CD4-positive, alpha-beta T cell (primary cell): ENCODE measurements around the gene CDHR3. TPM values are rescaled to one million over a fixed set of nuclear protein-coding genes. Genes with fewer than 3 reads are reported as not detected.

ENCODE experiments used
- ATAC-seq: fragments of 200-7000 bp; cut with Tn5 transposase; one replicate; pipeline ENCODE4 v1.10.0; 2022; ENCODE audit warnings: mild to moderate bottlenecking; ENCODE audit not compliant: poor library complexity
- CTCF ChIA-PET: fragments of 350-600 bp; sonication (Branson Sonifier 250); formaldehyde crosslinking; loops from one replicate; lab custom pipeline; 2021; ENCODE audit warnings: antibody characterized with exemption, inconsistent platforms; lab: Charles Lee
- POLR2A ChIA-PET: fragments of 350-600 bp; sonication (Branson Sonifier 250); formaldehyde crosslinking; loops from one replicate; lab custom pipeline; 2021; ENCODE audit warnings: antibody characterized with exemption, inconsistent platforms; lab: Charles Lee
- DNase-seq, 14 experiments: peaks; one replicate each; pipeline ENCODE4 v3.0.0-alpha.2; 2013 to 2020; ENCODE audit warnings: mixed read lengths in 2 of 14
- H3K27ac ChIP-seq, 2 donors: one replicate each; pipeline versions ENCODE4 v1.5.1 to v1.7.0; 2013; ENCODE audit warnings: low read length in 2 of 2, low read depth in 1 of 2, mild to moderate bottlenecking in 1 of 2
- H3K27me3 ChIP-seq, 2 experiments: 1 replicate in 1 of 2; 2 replicates in 1 of 2; pipeline versions ENCODE4 v1.6.1 to v1.7.0; 2013; ENCODE audit warnings: low read length in 2 of 2, control low read depth in 1 of 2, mild to moderate bottlenecking in 1 of 2, moderate library complexity in 1 of 2; ENCODE audit not compliant: insufficient read depth in 2 of 2, control insufficient read depth in 1 of 2
- H3K36me3 ChIP-seq: one replicate; pipeline ENCODE4 v1.6.1; 2013; ENCODE audit warnings: low read length, control low read depth; ENCODE audit not compliant: insufficient read depth
- H3K4me1 ChIP-seq: one replicate; pipeline ENCODE4 v1.6.1; 2013; ENCODE audit warnings: low read length, control low read depth; ENCODE audit not compliant: insufficient read depth
- H3K4me3 ChIP-seq: one replicate; pipeline ENCODE4 v1.5.1; 2013; ENCODE audit warnings: mild to moderate bottlenecking, low read length, moderate library complexity
- H3K9me3 ChIP-seq, 2 experiments: 1 replicate in 1 of 2; 2 replicates in 1 of 2; pipeline versions ENCODE4 v1.6.1 to v1.7.0; 2013; ENCODE audit warnings: low read length in 2 of 2, mild to moderate bottlenecking in 2 of 2, control low read depth in 1 of 2, moderate library complexity in 1 of 2; ENCODE audit not compliant: control insufficient read depth in 1 of 2, insufficient read depth in 1 of 2
- H3K27ac Mint-ChIP-seq: one replicate; pipeline ENCODE4 v1.8.0; 2020; ENCODE audit warnings: mixed read lengths
- H3K27me3 Mint-ChIP-seq: one replicate; pipeline ENCODE4 v1.8.0; 2021; ENCODE audit warnings: mixed read lengths
- H3K36me3 Mint-ChIP-seq: one replicate; pipeline ENCODE4 v1.8.0; 2021; ENCODE audit warnings: low read depth, mixed read lengths
- H3K4me1 Mint-ChIP-seq: one replicate; pipeline ENCODE4 v1.8.0; 2021; ENCODE audit warnings: low read depth, mixed read lengths
- H3K4me3 Mint-ChIP-seq: one replicate; pipeline ENCODE4 v1.8.0; 2020; ENCODE audit warnings: mild to moderate bottlenecking, mixed read lengths
- H3K9me3 Mint-ChIP-seq: one replicate; pipeline ENCODE4 v1.8.0; 2020; ENCODE audit warnings: mixed read lengths
- intact Hi-C, 2 experiments: fragments of 100-400 bp; cut with DNase I in 1 of 2; cut with micrococcal nuclease in 1 of 2; formaldehyde crosslinking; loops; one replicate each; pipeline versions ENCODE4 v1.15.1 to v1.9.0; 2023 to 2025; cut with DNase I, micrococcal nuclease
- total RNA-seq, 174 experiments: library from RNA in 2 of 174; stranded (reverse) in 2 of 174; gene quantifications; one replicate each; pipeline ENCODE4 v1.2.3 and lab custom pipeline; 2021 to 2026
- TF ChIP-seq, protein P1 (sequence below): fragments of 200-600 bp; IDR thresholded peaks from one replicate; pipeline ENCODE4 v1.8.0; 2022; ENCODE audit warnings: antibody characterized with exemption, mild to moderate bottlenecking

CDHR3 gene
- total RNA-seq, 2 experiments from 2014 or later: 10.3 to 12.2 TPM

DNA sequence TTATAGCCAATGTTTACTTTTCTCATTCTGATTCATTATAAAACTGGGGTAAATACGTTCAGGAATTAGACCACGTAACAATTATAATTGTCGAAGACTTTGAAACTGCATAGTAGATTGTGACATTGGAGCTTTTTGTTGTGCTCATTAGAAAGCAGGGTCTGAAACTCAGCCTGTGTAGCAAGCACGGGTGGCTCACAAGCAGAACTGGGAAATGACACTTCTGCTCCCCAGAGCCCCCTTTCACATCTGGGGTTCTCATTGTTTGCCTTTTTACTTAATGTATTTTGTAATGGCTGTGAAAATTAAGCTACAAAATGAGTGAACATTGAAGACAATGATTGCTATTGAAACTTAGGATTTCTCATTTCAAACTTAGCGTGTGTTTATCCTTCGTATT lies 72.9 kb downstream of the CDHR3 start:
- TF ChIP-seq, protein P1, sequence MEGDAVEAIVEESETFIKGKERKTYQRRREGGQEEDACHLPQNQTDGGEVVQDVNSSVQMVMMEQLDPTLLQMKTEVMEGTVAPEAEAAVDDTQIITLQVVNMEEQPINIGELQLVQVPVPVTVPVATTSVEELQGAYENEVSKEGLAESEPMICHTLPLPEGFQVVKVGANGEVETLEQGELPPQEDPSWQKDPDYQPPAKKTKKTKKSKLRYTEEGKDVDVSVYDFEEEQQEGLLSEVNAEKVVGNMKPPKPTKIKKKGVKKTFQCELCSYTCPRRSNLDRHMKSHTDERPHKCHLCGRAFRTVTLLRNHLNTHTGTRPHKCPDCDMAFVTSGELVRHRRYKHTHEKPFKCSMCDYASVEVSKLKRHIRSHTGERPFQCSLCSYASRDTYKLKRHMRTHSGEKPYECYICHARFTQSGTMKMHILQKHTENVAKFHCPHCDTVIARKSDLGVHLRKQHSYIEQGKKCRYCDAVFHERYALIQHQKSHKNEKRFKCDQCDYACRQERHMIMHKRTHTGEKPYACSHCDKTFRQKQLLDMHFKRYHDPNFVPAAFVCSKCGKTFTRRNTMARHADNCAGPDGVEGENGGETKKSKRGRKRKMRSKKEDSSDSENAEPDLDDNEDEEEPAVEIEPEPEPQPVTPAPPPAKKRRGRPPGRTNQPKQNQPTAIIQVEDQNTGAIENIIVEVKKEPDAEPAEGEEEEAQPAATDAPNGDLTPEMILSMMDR: no peak
- no peak for ATAC-seq
- Mint-ChIP-seq H3K27ac (no peak overlapping the region), H3K4me3 (no peak overlapping the region), H3K4me1 (peaks cover 47% of the 10 kb centered on the region), H3K9me3 (no peaks in the 10 kb centered on the region), H3K36me3 (no peaks in the 10 kb centered on the region), H3K27me3 (no peaks in the 10 kb centered on the region)
- Histone ChIP-seq H3K4me1 (peaks cover 15% of the 10 kb centered on the region), H3K9me3 (no peaks in the 10 kb centered on the region), H3K27me3 (peaks cover 0 to 3% of the 10 kb centered on the region in 2 experiments), H3K4me3 (no peak overlapping the region), H3K27ac (no peak overlapping the region), H3K36me3 (no peaks in the 10 kb centered on the region)
- CTCF ChIA-PET: interaction anchor here (0.9 to 1.1 kb wide), 2 partner anchors 11 to 21 kb away, joined by 3 to 4 read pairs; no protein-coding TSS in a partner anchor
- POLR2A ChIA-PET: interaction anchor here (0.6 to 3.9 kb wide), 3 partner anchors 10 to 390 kb away, joined by 3 to 19 read pairs (median 6); no protein-coding TSS in a partner anchor
- intact Hi-C loops: loop anchor here in 1 of 2 experiments (2.0 to 10.0 kb wide), 2 partner anchors 13 to 501 kb away; partner anchors contain the start of gene RINT1
- no peak for DNase-seq

DNA sequence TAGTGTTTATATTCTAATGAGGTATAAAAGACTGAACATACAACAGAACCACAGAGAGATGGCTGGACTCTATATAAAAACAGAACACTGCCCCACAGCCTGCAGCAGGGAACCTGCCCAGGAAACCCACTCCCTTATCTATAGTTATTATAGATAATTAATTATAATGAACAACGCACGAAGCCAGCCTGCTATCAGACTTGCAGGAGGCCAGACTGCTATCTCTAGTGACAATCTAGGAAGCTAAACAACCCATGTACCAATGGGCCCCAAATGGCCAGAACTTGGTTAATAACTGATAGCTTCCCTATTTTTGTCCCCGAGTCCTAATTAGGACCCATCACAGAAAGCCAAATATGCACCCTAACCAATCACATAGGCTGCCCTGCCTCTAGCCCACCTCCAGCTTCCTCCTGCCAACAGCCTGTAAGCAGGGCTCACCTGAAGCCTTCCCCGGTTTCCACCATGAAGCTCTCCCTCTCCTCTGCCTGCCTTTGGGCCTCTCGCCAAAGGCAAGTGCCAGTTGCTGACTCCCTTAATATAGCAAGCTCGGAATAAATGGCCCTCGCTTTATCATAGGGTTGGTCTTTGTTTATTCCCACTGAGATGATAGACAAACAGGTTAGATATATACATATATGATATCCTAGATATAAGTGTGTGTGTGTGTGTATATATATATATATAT lies 74.6 kb downstream of the CDHR3 start:
- TF ChIP-seq, protein P1: no peak
- ChIA-PET CTCF (interaction anchor here (1.2 kb wide), 1 partner anchor 10 kb away, joined by 3 read pairs; no protein-coding TSS in a partner anchor), POLR2A (interaction anchor here (1.8 kb wide), 1 partner anchor 15 kb away, joined by 4 read pairs; no protein-coding TSS in a partner anchor)
- Histone ChIP-seq H3K27me3 (peaks cover 0 to 4% of the 10 kb centered on the region in 2 experiments), H3K4me3 (no peak overlapping the region), H3K9me3 (no peaks in the 10 kb centered on the region), H3K27ac (no peak overlapping the region), H3K36me3 (no peaks in the 10 kb centered on the region), H3K4me1 (peaks cover 25% of the 10 kb centered on the region)
- intact Hi-C loops: loop anchor here in 1 of 2 experiments (2.0 to 10.0 kb wide), 2 partner anchors 15 to 503 kb away; partner anchors contain the start of gene RINT1
- H3K9me3 Mint-ChIP-seq: no peaks in the 10 kb centered on the region
- peaks cover 51% of the 10 kb centered on the region for H3K4me1 Mint-ChIP-seq
- ATAC-seq: no peak
- no peaks in the 10 kb centered on the region for H3K36me3 Mint-ChIP-seq
- no peak overlapping the region for H3K4me3 Mint-ChIP-seq
- DNase-seq: no peak
- no peaks in the 10 kb centered on the region for H3K27me3 Mint-ChIP-seq
- peak overlapping the region; percentile 12 for H3K27ac Mint-ChIP-seq

DNA sequence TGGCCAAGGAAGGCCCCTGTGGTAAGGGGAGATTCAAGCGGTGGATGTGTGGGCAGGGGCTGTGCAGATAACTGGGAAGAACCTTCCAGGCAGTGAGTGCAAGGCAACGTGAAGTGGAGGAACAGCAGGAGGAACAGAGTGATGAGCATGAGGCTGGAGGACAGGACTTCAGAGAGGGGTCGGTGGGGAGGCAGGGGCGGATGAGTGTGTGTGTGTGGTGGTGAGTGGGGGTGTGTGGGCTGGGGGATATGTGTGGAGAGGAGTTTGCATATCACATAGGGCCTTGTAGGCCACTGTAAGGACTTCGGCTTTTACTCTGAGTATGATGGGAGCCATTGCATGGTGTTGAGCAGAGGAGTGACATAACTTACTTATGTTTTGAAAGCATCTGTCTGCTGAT lies 75.2 kb downstream of the CDHR3 start:
- Histone ChIP-seq H3K4me3 (no peak overlapping the region), H3K9me3 (no peaks in the 10 kb centered on the region), H3K27ac (no peak overlapping the region), H3K36me3 (no peaks in the 10 kb centered on the region), H3K27me3 (peaks cover 0 to 4% of the 10 kb centered on the region in 2 experiments), H3K4me1 (peaks cover 29% of the 10 kb centered on the region)
- ChIA-PET POLR2A (interaction anchor here (1.8 kb wide), 1 partner anchor 16 kb away, joined by 4 read pairs; no protein-coding TSS in a partner anchor), CTCF (no interaction called here)
- peaks cover 4% of the 10 kb centered on the region for H3K27me3 Mint-ChIP-seq
- no peaks in the 10 kb centered on the region for H3K9me3 Mint-ChIP-seq
- no peaks in the 10 kb centered on the region for H3K36me3 Mint-ChIP-seq
- H3K4me3 Mint-ChIP-seq: peak overlapping the region; percentile 16
- intact Hi-C loops: loop anchor here in 1 of 2 experiments (10.0 kb wide), 1 partner anchor 503 kb away; the partner anchor contains the start of gene RINT1
- H3K4me1 Mint-ChIP-seq: peaks cover 50% of the 10 kb centered on the region
- ATAC-seq (no peak), DNase-seq (no peak)
- H3K27ac Mint-ChIP-seq: peak overlapping the region; percentile 12
- TF ChIP-seq, protein P1: no peak
